IMR-90 (cell line): ENCODE measurements around the gene EIF4G3. TPM values are rescaled to one million over a fixed set of nuclear protein-coding genes. Genes with fewer than 3 reads are reported as not detected.

ENCODE experiments used
- ATAC-seq: fragments of 200-7000 bp; cut with Tn5 transposase; 2 replicates; pipeline ENCODE4 v1.9.1; 2020; ENCODE audit warnings: low read depth, mild to moderate bottlenecking, moderate library complexity
- BruUV-seq: library from RNA; stranded (reverse); fragments of 400-500 nt; replicated peaks from 2 replicates; lab custom pipeline; 2021; lab: Mats Ljungman, UMichigan
- CTCF ChIA-PET: fragments of 300-600 bp; formaldehyde crosslinking; extraction: SDS; loops from one replicate; lab custom pipeline; 2021; ENCODE audit warnings: antibody characterized with exemption; lab: Yijun Ruan, JAX
- POLR2A ChIA-PET: fragments of 300-600 bp; sonication (Branson Sonifier 250); formaldehyde crosslinking; loops from one replicate; lab custom pipeline; 2022; ENCODE audit warnings: antibody characterized with exemption; ENCODE audit not compliant: unreplicated experiment; lab: Charles Lee
- DNase-seq: peaks from one replicate; pipeline ENCODE4 v3.0.0; 2013
- H2AFZ ChIP-seq: replicated peaks from 2 replicates; pipeline ENCODE3; 2013; ENCODE audit warnings: low read length, mild to moderate bottlenecking; ENCODE audit not compliant: poor library complexity
- H2AK5ac ChIP-seq: 2 replicates; pipeline ENCODE4 v1.6.1; 2013; ENCODE audit warnings: low read depth, low read length, inconsistent platforms
- H2AK9ac ChIP-seq: replicated peaks from 2 replicates; pipeline ENCODE3; 2013; ENCODE audit warnings: mild to moderate bottlenecking, low read depth, low read length, moderate library complexity; ENCODE audit not compliant: poor library complexity
- H2BK120ac ChIP-seq: 2 replicates; pipeline ENCODE4 v1.6.1; 2013; ENCODE audit warnings: low read depth, low read length, inconsistent platforms
- H2BK15ac ChIP-seq: 3 replicates; pipeline ENCODE4 v1.6.1; 2013; ENCODE audit warnings: low read depth, low read length, inconsistent platforms
- H2BK20ac ChIP-seq: 2 replicates; pipeline ENCODE4 v1.6.1; 2013; ENCODE audit warnings: low read depth, mild to moderate bottlenecking, inconsistent platforms, low read length, moderate library complexity
- H2BK5ac ChIP-seq: 2 replicates; pipeline ENCODE4 v1.6.1; 2013; ENCODE audit warnings: mild to moderate bottlenecking, low read depth, low read length, inconsistent platforms; ENCODE audit not compliant: poor library complexity, severe bottlenecking
- H3K14ac ChIP-seq: replicated peaks from 2 replicates; pipeline ENCODE4 v1.6.1; 2013; ENCODE audit warnings: low read depth, low read length, inconsistent platforms
- H3K18ac ChIP-seq: 2 replicates; pipeline ENCODE4 v1.6.1; 2013; ENCODE audit warnings: low read depth, low read length, control low read depth
- H3K23ac ChIP-seq: 2 replicates; pipeline ENCODE4 v1.6.1; 2013; ENCODE audit warnings: low read depth, low read length, inconsistent platforms
- H3K27ac ChIP-seq: 2 replicates; pipeline ENCODE4 v1.5.1; 2013; ENCODE audit warnings: mild to moderate bottlenecking, control low read depth, low read length; ENCODE audit not compliant: insufficient read depth
- H3K27me3 ChIP-seq: 2 replicates; pipeline ENCODE4 v1.6.1; 2013; ENCODE audit warnings: low read length; ENCODE audit not compliant: control insufficient read depth, insufficient read depth
- H3K36me3 ChIP-seq: 2 replicates; pipeline ENCODE4 v1.6.1; 2013; ENCODE audit warnings: low read length, mixed read lengths; ENCODE audit not compliant: control insufficient read depth, insufficient read depth
- H3K4ac ChIP-seq: 2 replicates; pipeline ENCODE4 v1.6.1; 2013; ENCODE audit warnings: low read depth, low read length, inconsistent platforms
- H3K4me1 ChIP-seq: 2 replicates; pipeline ENCODE4 v1.6.1; 2013; ENCODE audit warnings: low read length, mixed read lengths; ENCODE audit not compliant: control insufficient read depth, insufficient read depth
- H3K4me2 ChIP-seq: 2 replicates; pipeline ENCODE4 v1.6.1; 2013; ENCODE audit warnings: low read depth, mild to moderate bottlenecking, control low read depth, low read length, moderate library complexity
- H3K4me3 ChIP-seq: 2 replicates; pipeline ENCODE4 v1.5.1; 2013; ENCODE audit warnings: low read depth, mild to moderate bottlenecking, control low read depth, low read length, moderate library complexity; ENCODE audit not compliant: insufficient read depth
- H3K56ac ChIP-seq: 2 replicates; pipeline ENCODE4 v1.6.1; 2013; ENCODE audit warnings: low read length, inconsistent platforms; ENCODE audit not compliant: insufficient read depth; ENCODE audit errors: extremely low read depth
- H3K79me1 ChIP-seq, 2 experiments: 2 replicates each; pipeline ENCODE4 v1.6.1; 2013; ENCODE audit warnings: low read length in 2 of 2, inconsistent platforms in 1 of 2, low read depth in 1 of 2
- H3K9ac ChIP-seq: 2 replicates; pipeline ENCODE4 v1.6.1; 2013; ENCODE audit warnings: low read depth, low read length, control low read depth
- H3K9me1 ChIP-seq: 2 replicates; pipeline ENCODE4 v1.6.1; 2013; ENCODE audit warnings: low read length, inconsistent platforms; ENCODE audit not compliant: insufficient read depth
- H3K9me3 ChIP-seq: 2 replicates; pipeline ENCODE4 v1.6.1; 2013; ENCODE audit warnings: low read length; ENCODE audit not compliant: control insufficient read depth, insufficient read depth
- H4K20me1 ChIP-seq: 2 replicates; pipeline ENCODE4 v1.6.1; 2013; ENCODE audit warnings: low read length, inconsistent platforms; ENCODE audit not compliant: insufficient read depth
- H4K5ac ChIP-seq: 2 replicates; pipeline ENCODE4 v1.6.1; 2013; ENCODE audit warnings: mild to moderate bottlenecking, low read depth, low read length, control low read depth
- H4K8ac ChIP-seq, 2 experiments: 2 replicates each; pipeline ENCODE4 v1.6.1; 2013; ENCODE audit warnings: low read depth in 2 of 2, low read length in 2 of 2, control low read depth in 1 of 2, inconsistent platforms in 1 of 2
- H4K91ac ChIP-seq: 2 replicates; pipeline ENCODE4 v1.6.1; 2013; ENCODE audit warnings: low read depth, low read length, inconsistent platforms; ENCODE audit not compliant: insufficient read depth
- BHLHE40 ChIP-seq: fragments of 150-350 bp; IDR thresholded peaks from 2 replicates; pipeline ENCODE4 v1.6.1; 2016; ENCODE audit warnings: mild to moderate bottlenecking, low read depth, low read length
- CEBPB ChIP-seq: IDR thresholded peaks from 2 replicates; pipeline ENCODE4 v1.6.1; 2012; ENCODE audit warnings: low read depth, low read length, improper control_type of control experiment
- CHD1 ChIP-seq: IDR thresholded peaks from 2 replicates; pipeline ENCODE4 v1.6.1; 2012; ENCODE audit warnings: low read depth, low read length, improper control_type of control experiment
- CTCF ChIP-seq: conservative IDR thresholded peaks from 2 replicates; pipeline ENCODE4 v1.5.1; 2012; ENCODE audit warnings: mild to moderate bottlenecking, low read depth, low read length, improper control_type of control experiment
- ELK1 ChIP-seq: fragments of 150-350 bp; IDR thresholded peaks from 2 replicates; pipeline ENCODE4 v1.6.1; 2016; ENCODE audit warnings: low read depth, mild to moderate bottlenecking, low read length, moderate library complexity, borderline replicate concordance
- FOS ChIP-seq: fragments of 150-350 bp; IDR thresholded peaks from 2 replicates; pipeline ENCODE4 v1.6.1; 2016; ENCODE audit warnings: low read depth, low read length
- MAFK ChIP-seq: IDR thresholded peaks from 2 replicates; pipeline ENCODE4 v1.6.1; 2012; ENCODE audit warnings: low read depth, low read length, improper control_type of control experiment
- MAZ ChIP-seq: IDR thresholded peaks from 2 replicates; pipeline ENCODE4 v1.6.1; 2012; ENCODE audit warnings: low read depth, mild to moderate bottlenecking, low read length, improper control_type of control experiment, moderate library complexity, borderline replicate concordance
- MXI1 ChIP-seq: IDR thresholded peaks from 2 replicates; pipeline ENCODE4 v1.6.1; 2012; ENCODE audit warnings: low read depth, mild to moderate bottlenecking, low read length, moderate library complexity, borderline replicate concordance
- NFE2L2 ChIP-seq: fragments of 150-350 bp; IDR thresholded peaks from 2 replicates; pipeline ENCODE4 v1.6.1; 2016; ENCODE audit warnings: low read depth, mild to moderate bottlenecking, low read length
- POLR2A ChIP-seq: IDR thresholded peaks from 2 replicates; pipeline ENCODE4 v1.6.1; 2012; ENCODE audit warnings: mild to moderate bottlenecking, low read depth, low read length
- RAD21 ChIP-seq: IDR thresholded peaks from 2 replicates; pipeline ENCODE4 v1.6.1; 2012; ENCODE audit warnings: low read length, improper control_type of control experiment
- RCOR1 ChIP-seq: IDR thresholded peaks from 2 replicates; pipeline ENCODE4 v1.6.1; 2012; ENCODE audit warnings: mild to moderate bottlenecking, low read length, improper control_type of control experiment; ENCODE audit not compliant: insufficient replicate concordance
- RFX5 ChIP-seq: IDR thresholded peaks from 2 replicates; pipeline ENCODE4 v1.8.0; 2012; ENCODE audit warnings: low read depth, mild to moderate bottlenecking, low read length, moderate library complexity
- SMC3 ChIP-seq: fragments of 150-350 bp; IDR thresholded peaks from 2 replicates; pipeline ENCODE4 v1.6.1; 2016; ENCODE audit warnings: low read depth, mild to moderate bottlenecking, antibody characterized with exemption, low read length, moderate library complexity
- WGBS, 2 experiments: methylation state at CpG; one replicate each; pipeline versions ENCODE4 v1.1.5 to v1.1.7; 2013; ENCODE audit warnings: missing lambda C conversion rate in 2 of 2; ENCODE audit not compliant: insufficient read length in 1 of 2; ENCODE audit errors: extremely low coverage in 2 of 2; 5-methylcytosine and 5-hydroxymethylcytosine counted together
- dilution Hi-C: fragments of 300-500 bp; cut with HindIII; formaldehyde crosslinking; loops from one replicate; pipeline ENCODE4 v1.14.3; 2018; ENCODE audit warnings: low sequenced_read_pairs; ENCODE audit not compliant: unreplicated experiment
- in situ Hi-C: fragments of 300-500 bp; cut with MboI; formaldehyde crosslinking; loops from 3 replicates; pipeline ENCODE4 v1.14.3; 2019; ENCODE audit warnings: low sequenced_read_pairs, inconsistent platforms, mixed read lengths
- intact Hi-C: fragments of 100-400 bp; cut with micrococcal nuclease; formaldehyde crosslinking; loops from 2 replicates; pipeline ENCODE4 v1.10.0; 2022
- polyA plus RNA-seq, 3 experiments: library from polyadenylated mRNA; depleted of rRNA; stranded (reverse); fragments of >200 nt; gene quantifications; 2 replicates each; pipeline ENCODE4 v1.2.3, GENCODE V29; 2012; ENCODE audit warnings: low replicate concordance in 1 of 3
- total RNA-seq: library from RNA; depleted of rRNA; stranded (reverse); fragments of >200 nt; gene quantifications from 2 replicates; pipeline ENCODE4 v1.2.3, GENCODE V29; 2012
- TF ChIP-seq, protein P1 (sequence below): fragments of 150-350 bp; IDR thresholded peaks from 2 replicates; pipeline ENCODE4 v1.6.1; 2017; ENCODE audit warnings: mild to moderate bottlenecking, antibody characterized with exemption, low read length, low read depth

Gene EIF4G3
- total and polyA plus RNA-seq, 2 of the 4 experiments (the other 2 are of a cell fraction), result 25.8 to 49.2 TPM

DNA sequence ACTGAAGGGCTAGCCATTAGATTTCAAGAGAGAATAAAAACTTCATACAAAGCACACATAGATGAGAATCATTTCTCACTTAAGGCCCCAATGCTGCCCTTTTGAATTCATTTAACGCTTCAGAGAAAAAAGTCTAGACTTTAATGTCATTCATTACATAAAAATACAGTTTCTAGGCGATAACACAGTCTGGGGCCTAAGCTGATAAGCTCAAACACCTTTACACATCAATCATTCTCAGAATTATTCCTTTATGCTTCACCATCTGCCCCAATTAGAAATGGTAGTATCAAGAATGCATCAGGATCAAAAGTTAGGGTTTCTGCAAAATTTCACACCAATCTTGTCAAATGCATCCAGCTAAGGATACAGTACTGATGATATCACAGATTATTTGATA, 289.5 kb downstream of the EIF4G3 start:
- no peaks in the 10 kb centered on the region for H3K9me3 ChIP-seq
- no peak overlapping the region for H3K23ac ChIP-seq
- DNase-seq (no peak), ATAC-seq (no peak)
- H2AK5ac ChIP-seq, result no peak overlapping the region
- peaks cover 6% of the 10 kb centered on the region for H3K4me1 ChIP-seq
- BruUV-seq, result no TSS peak
- H2BK5ac ChIP-seq, result no peak overlapping the region
- intact Hi-C loops, result no loop called here
- H2BK15ac ChIP-seq, result no peak overlapping the region
- 80% methylated on average over 1 of the region's 2 CpGs; no CpG with 5 or more reads in 1 of the 2 experiments for WGBS, 2 experiments
- H4K20me1 ChIP-seq, result no peaks in the 10 kb centered on the region
- H3K9me1 ChIP-seq, result peaks cover 6% of the 10 kb centered on the region; the same call in 1 of the 2 replicates
- no peak overlapping the region for H3K56ac ChIP-seq
- no peak for TF ChIP-seq RAD21
- no peak for TF ChIP-seq FOS
- no peak for TF ChIP-seq CHD1
- TF ChIP-seq NFE2L2, result no peak
- TF ChIP-seq RFX5, result no peak
- no peak for TF ChIP-seq MAFK
- no peak for TF ChIP-seq CEBPB
- no peak for TF ChIP-seq RCOR1
- TF ChIP-seq CTCF, result no peak
- no peak for TF ChIP-seq MXI1
- TF ChIP-seq POLR2A, result no peak
- TF ChIP-seq MAZ, result no peak
- no peak for TF ChIP-seq SMC3
- TF ChIP-seq, protein P1, sequence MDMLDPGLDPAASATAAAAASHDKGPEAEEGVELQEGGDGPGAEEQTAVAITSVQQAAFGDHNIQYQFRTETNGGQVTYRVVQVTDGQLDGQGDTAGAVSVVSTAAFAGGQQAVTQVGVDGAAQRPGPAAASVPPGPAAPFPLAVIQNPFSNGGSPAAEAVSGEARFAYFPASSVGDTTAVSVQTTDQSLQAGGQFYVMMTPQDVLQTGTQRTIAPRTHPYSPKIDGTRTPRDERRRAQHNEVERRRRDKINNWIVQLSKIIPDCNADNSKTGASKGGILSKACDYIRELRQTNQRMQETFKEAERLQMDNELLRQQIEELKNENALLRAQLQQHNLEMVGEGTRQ, result no peak
- no peak for TF ChIP-seq BHLHE40
- TF ChIP-seq ELK1, result no peak
- dilution Hi-C loops, result no loop called here
- H2BK120ac ChIP-seq, result no peak overlapping the region
- H3K27me3 ChIP-seq, result no peaks in the 10 kb centered on the region
- no peak overlapping the region for H3K14ac ChIP-seq
- H2AK9ac ChIP-seq, result no peak overlapping the region
- H2AFZ ChIP-seq, result no peak overlapping the region
- H3K4ac ChIP-seq, result no peak overlapping the region
- H4K8ac ChIP-seq, result no peak overlapping the region
- peaks cover 10% of the 10 kb centered on the region for H3K36me3 ChIP-seq
- H3K4me3 ChIP-seq, result no peak overlapping the region
- no peak overlapping the region for H3K9ac ChIP-seq
- no peak overlapping the region for H3K27ac ChIP-seq
- H4K5ac ChIP-seq, result no peak overlapping the region
- POLR2A ChIA-PET, result interaction anchor here (0.5 kb wide), 1 partner anchor 472 kb away, joined by 4 read pairs; no protein-coding TSS in a partner anchor
- no peak overlapping the region for H3K18ac ChIP-seq
- CTCF ChIA-PET, result no interaction called here
- H2BK20ac ChIP-seq, result no peak overlapping the region
- in situ Hi-C loops, result no loop called here
- peaks cover 0 to 11% of the 10 kb centered on the region in 2 experiments; a peak in 1 of 4 replicates for H3K79me1 ChIP-seq
- H4K91ac ChIP-seq, result no peak overlapping the region
- H3K4me2 ChIP-seq, result no peak overlapping the region
